Spleen (tissue), 7 donors: Measurements from ENCODE around the gene MLXIPL.

Source experiments
- POLR2AphosphoS5 ChIP-seq, 3 donors: sonication (generic); formaldehyde crosslinking; IDR thresholded peaks; one replicate each; pipeline ENCODE4 v1.5.1; 2017; ENCODE audit warnings: antibody characterized with exemption in 3 of 3
- TF ChIP-seq, protein P1 (sequence below), 11 experiments: fragments of 200-600 bp in 7 of 11; fragments of 450-650 bp in 4 of 11; sonication (generic) in 4 of 11; IDR thresholded peaks in 8 of 11; conservative IDR thresholded peaks in 3 of 11; 1 replicate in 7 of 11; 2 replicates in 4 of 11; pipeline versions ENCODE4 v1.4.0 to v1.8.0; 2016 to 2021; ENCODE audit warnings: antibody characterized with exemption in 11 of 11, inconsistent platforms in 4 of 11, mild to moderate bottlenecking in 1 of 11
- donor health status: DM: no; HTN: no; CAD: no; lungs with moderate emphysema.
- donor health status: DM: no; HTN: no; CAD: no.
- donor health status: DM: no; HTN: no; CAD: no.

DNA sequence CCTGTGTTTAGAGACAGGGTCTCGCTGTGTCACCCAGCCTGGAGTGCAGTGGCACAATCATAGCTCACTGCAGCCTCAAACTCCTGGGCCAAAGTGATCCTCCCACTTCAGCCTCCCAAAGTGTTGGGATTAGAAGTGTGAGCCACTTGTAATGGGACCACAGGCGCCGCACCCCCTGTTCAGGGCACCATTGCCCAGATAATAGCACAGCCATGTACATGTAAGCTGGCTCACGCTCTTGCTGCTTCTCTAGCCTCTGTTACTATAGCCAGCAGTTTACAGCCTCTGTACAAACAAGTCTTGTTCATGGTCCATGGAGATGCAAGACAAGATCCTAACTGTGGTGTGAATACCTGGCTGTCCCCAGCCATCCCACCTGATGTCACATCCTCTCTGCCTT is 4.2 kb upstream of the MLXIPL start:
- TF ChIP-seq, protein P1, sequence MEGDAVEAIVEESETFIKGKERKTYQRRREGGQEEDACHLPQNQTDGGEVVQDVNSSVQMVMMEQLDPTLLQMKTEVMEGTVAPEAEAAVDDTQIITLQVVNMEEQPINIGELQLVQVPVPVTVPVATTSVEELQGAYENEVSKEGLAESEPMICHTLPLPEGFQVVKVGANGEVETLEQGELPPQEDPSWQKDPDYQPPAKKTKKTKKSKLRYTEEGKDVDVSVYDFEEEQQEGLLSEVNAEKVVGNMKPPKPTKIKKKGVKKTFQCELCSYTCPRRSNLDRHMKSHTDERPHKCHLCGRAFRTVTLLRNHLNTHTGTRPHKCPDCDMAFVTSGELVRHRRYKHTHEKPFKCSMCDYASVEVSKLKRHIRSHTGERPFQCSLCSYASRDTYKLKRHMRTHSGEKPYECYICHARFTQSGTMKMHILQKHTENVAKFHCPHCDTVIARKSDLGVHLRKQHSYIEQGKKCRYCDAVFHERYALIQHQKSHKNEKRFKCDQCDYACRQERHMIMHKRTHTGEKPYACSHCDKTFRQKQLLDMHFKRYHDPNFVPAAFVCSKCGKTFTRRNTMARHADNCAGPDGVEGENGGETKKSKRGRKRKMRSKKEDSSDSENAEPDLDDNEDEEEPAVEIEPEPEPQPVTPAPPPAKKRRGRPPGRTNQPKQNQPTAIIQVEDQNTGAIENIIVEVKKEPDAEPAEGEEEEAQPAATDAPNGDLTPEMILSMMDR (IDR thresholded peaks at IDR 0.05 in 8 of 11, conservative IDR thresholded peaks at IDR 0.05 in 3 of 11), result no peak
- no peak for TF ChIP-seq POLR2AphosphoS5 (IDR thresholded peaks at IDR 0.05)
